ENCODE data around the gene IL17A.

Gene IL17A

GRCh38 chr6:52231406-52232127 is 45.4 kb downstream of the IL17A start:
- H3K9me3 ChIP-seq (ENCODE audit: control insufficient read depth, low read length) = no peaks in the 10 kb centered on the region
- H3K9ac ChIP-seq (ENCODE audit: low read length) = no peak overlapping the region
- no peaks in the 10 kb centered on the region for H3K27me3 ChIP-seq (ENCODE audit: control insufficient read depth, insufficient read depth, low read length)
- no peaks in the 10 kb centered on the region for H3K4me1 ChIP-seq (ENCODE audit: control insufficient read depth, insufficient read depth, low read length)
- H3K36me3 ChIP-seq (ENCODE audit: control insufficient read depth, insufficient read depth, low read length) = no peaks in the 10 kb centered on the region
- no peak overlapping the region for H3K4me3 ChIP-seq (ENCODE audit: low read length)

- H3K9me3 ChIP-seq (ENCODE audit: control insufficient read depth, low read length) = no peaks in the 10 kb centered on the region
- H3K4me1 ChIP-seq (ENCODE audit: control insufficient read depth, insufficient read depth, low read length) = no peaks in the 10 kb centered on the region
- no peaks in the 10 kb centered on the region for H3K27me3 ChIP-seq (ENCODE audit: control insufficient read depth, insufficient read depth, low read length)
- no peak overlapping the region for H3K9ac ChIP-seq (ENCODE audit: low read length)
- no peaks in the 10 kb centered on the region for H3K36me3 ChIP-seq (ENCODE audit: control insufficient read depth, insufficient read depth, low read length)
- H3K4me3 ChIP-seq (ENCODE audit: low read length) = no peak overlapping the region
Observed at GRCh38 chr6:52233005-52233404, 46.8 kb downstream of the IL17A start.

GRCh38 chr6:52233975-52234823 is 48.0 kb downstream of the IL17A start:
- no peaks in the 10 kb centered on the region for H3K36me3 ChIP-seq (ENCODE audit: control insufficient read depth, insufficient read depth, low read length)
- H3K9me3 ChIP-seq (ENCODE audit: control insufficient read depth, low read length) = no peaks in the 10 kb centered on the region
- H3K9ac ChIP-seq (ENCODE audit: low read length) = no peak overlapping the region
- no peaks in the 10 kb centered on the region for H3K4me1 ChIP-seq (ENCODE audit: control insufficient read depth, insufficient read depth, low read length)
- no peak overlapping the region for H3K4me3 ChIP-seq (ENCODE audit: low read length)
- H3K27me3 ChIP-seq (ENCODE audit: control insufficient read depth, insufficient read depth, low read length) = no peaks in the 10 kb centered on the region
